T-helper 9 cell (primary cell): ENCODE measurements around the gene SLC17A9.
"Not testable (repeated sequence)": the region's sequence is repeated elsewhere in the genome, so short reads cannot be mapped to it uniquely, and the experiment has no call there.

Experiments used
- DNase-seq: peaks from one replicate; pipeline ENCODE4 v3.0.0-alpha.2; 2020

The SLC17A9 gene

DNA sequence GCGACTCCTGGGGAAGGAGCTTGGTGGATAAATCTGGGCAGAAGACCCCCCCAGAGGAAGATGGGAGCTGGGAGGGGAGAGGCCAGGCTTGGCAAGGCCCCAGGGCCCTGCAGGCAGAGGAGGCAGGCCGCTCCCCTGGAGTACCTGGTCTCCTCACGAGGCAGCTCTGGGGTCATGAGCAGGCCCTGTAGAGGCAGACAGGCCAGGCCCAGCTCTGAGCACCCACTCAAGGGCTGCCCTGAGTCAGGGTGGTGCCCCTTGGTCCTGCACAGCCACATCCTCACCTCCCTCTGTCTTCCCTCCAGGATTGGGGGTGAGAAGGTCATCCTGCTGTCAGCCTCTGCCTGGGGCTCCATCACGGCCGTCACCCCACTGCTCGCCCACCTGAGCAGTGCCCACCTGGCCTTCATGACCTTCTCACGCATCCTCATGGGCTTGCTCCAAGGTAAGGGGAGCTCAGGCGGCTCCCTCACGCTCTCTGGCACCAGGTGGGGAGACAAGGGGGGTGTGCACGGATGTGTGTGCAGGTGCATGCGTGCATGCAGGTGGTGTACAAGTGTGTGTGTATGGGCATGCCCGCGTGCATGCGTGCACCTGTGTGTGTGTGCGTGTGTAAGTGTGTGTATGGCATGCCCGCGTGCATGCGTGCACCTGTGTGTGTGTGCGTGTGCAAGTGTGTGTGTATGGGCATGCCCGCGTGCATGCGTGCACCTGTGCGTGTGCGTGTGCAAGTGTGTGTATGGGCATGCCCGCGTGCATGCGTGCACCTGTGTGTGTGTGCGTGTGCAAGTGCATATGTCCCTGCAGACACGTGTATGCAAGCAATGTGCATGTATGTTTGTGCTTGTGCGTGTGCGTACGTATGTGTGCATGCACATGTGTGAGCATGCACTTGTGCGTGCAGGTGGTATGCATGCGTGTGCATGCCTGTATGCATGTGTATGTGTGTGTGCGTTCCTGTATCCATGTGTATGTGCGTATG is 4.9 kb downstream of the SLC17A9 start:
- DNase-seq, result no peak

- no peak for DNase-seq
These were observed 6.0 kb downstream of the SLC17A9 start for GRCh38 chr20:62958388-62959100.

DNA sequence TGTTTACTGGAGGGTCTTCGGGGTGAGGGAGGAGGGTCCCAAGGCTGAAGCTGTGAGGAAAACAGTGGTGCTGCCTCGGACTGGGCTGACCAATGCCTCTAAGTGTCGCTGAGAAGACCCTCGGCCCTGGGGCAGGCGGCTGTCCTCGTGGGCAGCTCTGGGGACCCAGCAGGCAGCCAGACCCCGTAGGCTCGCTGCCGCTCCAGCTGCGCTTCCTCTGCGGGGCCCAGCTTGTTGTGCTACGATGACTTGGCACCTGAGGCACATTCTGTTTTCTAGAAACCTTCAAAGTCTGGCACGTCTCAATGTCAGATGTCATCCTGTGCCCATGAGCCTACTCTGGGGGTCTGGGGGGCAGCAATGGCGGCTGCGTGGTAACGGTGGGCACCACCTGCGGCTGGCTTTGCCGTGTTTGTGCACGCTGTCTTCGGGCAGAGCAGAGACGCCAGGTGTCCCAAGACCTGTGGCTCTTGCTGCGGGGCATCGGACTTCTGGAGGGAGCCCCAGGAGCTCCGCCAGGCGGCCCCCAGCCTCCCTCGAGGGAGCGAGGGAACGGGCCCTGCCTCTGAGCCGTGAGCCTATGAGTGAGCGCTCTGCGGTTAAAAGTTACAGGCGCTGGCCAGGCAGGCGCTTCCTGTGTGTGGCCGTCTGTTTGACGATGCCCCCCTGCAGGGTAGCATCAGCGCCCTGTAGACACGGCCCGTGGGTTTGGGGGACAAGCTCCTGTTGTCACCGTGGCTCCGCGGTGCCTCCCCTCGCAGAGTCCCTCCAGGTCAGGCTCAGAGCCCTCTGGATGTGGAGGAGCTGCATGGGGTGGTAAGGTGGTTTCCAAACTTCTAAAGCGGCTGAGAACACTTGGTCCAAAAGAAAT is 6.8 kb downstream of the SLC17A9 start:
- DNase-seq, result no peak

DNA sequence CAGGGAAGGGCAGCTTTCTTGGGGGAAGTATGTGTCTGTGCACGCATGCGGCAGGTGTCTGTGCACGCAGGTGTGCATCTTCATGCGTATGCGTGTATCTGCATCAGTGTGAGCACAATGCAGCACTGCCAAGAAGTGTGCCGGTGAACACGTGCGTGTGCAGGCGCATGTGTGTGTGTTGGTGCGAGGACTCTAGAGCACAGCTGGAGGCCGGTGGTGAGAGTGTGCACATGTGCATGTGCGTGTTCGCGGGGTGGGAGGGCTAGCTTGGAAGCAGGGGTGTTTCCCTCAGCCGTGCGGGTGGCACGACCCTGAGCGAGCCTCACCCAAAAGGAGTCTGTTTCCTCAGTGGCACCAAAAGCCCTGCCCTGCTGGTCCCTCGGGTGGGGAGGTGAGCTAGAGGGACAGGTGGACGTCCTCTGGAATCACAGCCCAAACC is 7.5 kb downstream of the SLC17A9 start:
- DNase-seq, result no peak

- not testable (repeated sequence) for DNase-seq
These were observed 8.2 kb downstream of the SLC17A9 start for GRCh38 chr20:62960446-62961309.

- no peak for DNase-seq
These were observed 8.8 kb downstream of the SLC17A9 start for GRCh38 chr20:62961310-62961783.

DNA sequence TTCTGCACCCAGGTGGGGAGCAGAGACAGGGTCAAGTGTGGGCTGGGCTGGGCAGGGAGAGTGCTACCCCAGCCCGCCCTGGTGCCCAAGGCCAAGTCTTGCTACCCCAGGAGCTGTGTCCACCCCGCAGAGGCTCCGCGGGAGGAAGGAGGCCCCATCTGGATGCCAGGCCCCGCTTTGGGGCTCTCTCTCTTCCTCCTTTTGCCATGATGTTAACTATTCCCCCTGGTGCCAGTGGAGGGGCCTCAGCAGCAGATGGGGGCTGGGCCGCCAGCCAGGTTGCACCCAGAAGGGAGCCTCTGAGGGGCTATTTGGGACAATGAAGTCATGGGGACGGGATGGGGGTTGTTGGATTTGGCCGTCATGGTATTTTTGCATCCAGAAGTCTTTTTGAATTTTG is 9.3 kb downstream of the SLC17A9 start:
- DNase-seq, result no peak

DNA sequence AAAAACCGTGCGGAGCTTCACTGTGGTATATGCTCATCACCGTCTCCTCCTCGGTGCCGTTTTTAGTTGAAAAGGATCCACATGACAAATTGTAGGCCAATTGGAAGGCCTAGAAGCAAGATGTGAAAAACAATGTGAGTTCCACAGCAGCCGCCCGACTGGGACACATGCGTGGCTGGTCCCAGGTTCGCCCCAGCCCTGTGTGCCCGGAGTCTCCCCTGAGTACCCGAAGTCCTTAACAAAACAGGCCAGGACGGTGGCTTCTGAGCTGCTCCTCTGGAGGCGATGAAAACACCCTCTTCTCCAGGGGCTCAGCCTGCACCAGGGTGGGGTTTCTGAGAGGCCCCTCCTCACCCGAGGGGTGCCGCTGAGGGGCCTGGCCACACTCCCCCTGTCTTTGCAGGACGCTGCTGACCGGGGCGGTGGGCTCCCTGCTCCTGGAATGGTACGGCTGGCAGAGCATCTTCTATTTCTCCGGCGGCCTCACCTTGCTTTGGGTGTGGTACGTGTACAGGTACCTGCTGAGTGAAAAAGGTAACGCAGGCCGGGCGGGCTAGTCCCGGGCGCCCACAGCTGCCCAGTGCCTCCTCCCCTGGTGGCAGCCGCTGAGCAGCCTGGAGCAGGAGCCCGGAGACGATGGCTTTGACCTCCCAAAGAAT is 9.8 kb downstream of the SLC17A9 start:
- no peak for DNase-seq

- DNase-seq, result no peak
These were observed 10.5 kb downstream of the SLC17A9 start for GRCh38 chr20:62962891-62963613.

DNA sequence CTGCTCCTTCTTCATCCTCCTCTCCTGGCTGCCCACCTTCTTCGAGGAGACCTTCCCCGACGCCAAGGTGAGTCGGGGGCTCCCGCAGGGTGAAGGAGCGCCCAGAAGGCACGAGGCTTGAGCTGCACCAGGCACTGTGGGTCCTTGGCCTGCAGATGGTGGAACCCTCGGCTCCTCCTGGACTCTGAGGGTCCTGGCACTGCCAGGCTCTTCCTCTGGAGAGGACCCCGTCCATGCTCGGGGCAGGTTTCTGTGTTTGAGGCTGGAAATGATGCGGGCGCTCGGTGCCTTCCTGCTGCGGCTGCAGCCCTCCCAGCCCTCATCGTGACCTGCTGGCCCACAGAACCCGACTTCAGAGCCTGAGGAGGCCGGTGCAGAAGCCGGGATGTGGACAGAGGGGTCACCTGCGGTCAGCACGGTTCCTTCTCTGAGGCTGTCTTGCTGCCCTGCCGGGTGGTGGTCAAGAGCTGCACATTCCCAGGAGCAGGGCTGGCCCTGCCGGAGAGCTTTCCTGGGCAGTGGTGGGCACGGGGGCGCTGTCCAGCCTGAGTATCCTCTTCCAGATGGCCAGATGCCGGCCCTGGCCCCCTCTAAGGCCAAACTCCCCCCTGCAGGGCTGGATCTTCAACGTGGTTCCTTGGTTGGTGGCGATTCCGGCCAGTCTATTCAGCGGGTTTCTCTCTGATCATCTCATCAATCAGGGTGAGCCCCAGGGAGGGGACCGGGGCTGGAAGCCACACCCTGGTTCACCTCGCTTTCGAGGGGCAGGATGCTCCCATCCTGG is 11.3 kb downstream of the SLC17A9 start:
- DNase-seq, result no peak

- DNase-seq, result no peak
These were observed 12.2 kb downstream of the SLC17A9 start for GRCh38 chr20:62964700-62965099.

DNA sequence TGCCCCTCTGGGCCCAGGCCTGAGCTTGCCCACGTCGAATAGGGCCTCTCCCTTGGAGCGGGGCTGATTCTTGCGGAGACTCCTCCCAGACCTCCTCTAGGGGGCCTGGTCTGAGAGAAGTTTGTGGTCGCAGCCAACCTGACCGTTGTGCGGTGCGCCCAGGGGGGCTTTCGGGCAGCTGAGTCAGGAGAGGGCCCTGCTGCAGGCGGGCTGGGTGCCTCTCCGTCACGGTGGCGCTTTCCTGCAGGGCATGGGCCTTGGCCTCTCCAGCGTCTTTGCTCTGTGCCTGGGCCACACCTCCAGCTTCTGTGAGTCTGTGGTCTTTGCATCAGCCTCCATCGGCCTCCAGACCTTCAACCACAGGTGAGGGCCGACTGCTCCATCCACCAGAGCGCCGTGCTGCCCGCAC is 12.9 kb downstream of the SLC17A9 start:
- no peak for DNase-seq

DNA sequence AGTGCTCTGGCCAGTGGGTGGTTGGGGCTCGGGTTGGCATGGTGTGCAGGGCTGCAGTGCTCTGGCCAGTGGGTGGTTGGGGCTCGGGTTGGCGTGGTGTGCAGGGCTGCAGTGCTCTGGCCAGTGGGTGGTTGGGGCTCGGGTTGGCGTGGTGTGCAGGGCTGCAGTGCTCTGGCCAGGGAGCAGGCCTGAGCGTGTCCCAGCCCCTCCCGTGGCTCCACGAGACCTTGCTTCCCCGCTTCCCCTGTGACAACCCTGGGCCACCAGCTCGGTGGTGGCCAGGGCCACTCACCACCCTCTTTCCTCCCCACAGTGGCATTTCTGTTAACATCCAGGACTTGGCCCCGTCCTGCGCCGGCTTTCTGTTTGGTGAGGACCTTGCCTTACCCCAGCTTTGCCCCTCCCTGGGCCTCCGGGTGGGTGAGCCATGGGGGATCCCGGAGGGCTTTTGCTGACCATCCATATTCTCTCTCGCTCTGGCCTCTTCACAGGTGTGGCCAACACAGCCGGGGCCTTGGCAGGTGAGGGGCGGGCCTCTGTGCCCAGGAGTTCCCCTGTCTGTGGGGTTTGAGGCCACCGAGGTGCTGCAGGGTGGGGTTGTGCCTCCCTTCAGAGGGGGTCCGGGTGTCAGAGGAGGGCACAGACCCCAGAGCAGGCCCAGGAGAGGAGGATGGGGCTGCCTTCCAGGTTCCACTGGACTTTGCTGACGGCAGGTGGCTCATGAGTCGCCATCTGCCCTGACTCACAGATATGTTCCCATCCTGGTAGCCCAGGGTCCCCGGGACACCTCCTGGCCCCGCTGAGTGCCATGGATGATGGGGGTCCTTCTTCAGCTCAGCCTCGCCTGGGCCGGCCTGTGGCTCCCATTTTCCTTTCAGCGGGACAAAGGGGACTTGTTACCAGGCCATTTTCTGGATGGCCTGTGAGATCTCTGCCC is 14.0 kb downstream of the SLC17A9 start:
- DNase-seq, result no peak

- DNase-seq, result no peak
These were observed 14.6 kb downstream of the SLC17A9 start for GRCh38 chr20:62967149-62967501.

- no peak for DNase-seq
These were observed 15.3 kb downstream of the SLC17A9 start for GRCh38 chr20:62967628-62968351.

- no peak for DNase-seq
These were observed 16.1 kb downstream of the SLC17A9 start for GRCh38 chr20:62968378-62969178.
